Mucosa of gallbladder (tissue), 1 donor: ENCODE measurements around the gene MPZ. TPM values are rescaled to one million over a fixed set of nuclear protein-coding genes. Genes with fewer than 3 reads are reported as not detected.
"Not testable (repeated sequence)": the region's sequence is repeated elsewhere in the genome, so short reads cannot be mapped to it uniquely, and the experiment has no call there.

Source experiments
- DNase-seq: peaks from one replicate; pipeline ENCODE4 v3.0.0-alpha.2; 2020; ENCODE audit warnings: low spot score
- total RNA-seq: library from RNA; stranded (reverse); gene quantifications from one replicate; pipeline ENCODE4 v1.2.1, GENCODE V29; 2021
- donor health status: DM: no; HTN: no; CAD: no.

Gene MPZ
- 9.0 TPM for total RNA-seq

DNA sequence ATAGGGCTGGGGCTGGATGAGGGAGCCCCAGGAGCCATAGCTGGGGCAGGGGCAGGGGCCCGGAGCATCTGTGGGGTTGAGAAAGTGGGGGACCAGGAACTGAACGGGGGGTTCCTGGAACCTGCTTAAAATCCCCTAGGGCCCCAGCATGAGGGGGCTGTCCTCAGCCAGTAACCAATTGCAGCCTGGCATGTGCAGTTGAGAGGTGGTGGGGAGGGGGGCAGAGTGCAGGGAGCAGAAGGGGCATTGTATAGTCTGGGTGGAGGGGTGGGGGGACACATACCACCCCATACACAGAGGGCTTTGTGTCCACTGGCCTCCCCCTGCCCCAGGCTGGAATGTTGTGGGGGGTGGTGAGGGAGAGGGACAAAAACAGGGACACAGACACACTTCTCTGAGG is at the start of gene MPZ:
Gene MPZ (minus strand): TSS at position 101 of the 400 bp plus-strand sequence. CDS start 63 bp downstream, at position 38.
- no peak for DNase-seq

DNA sequence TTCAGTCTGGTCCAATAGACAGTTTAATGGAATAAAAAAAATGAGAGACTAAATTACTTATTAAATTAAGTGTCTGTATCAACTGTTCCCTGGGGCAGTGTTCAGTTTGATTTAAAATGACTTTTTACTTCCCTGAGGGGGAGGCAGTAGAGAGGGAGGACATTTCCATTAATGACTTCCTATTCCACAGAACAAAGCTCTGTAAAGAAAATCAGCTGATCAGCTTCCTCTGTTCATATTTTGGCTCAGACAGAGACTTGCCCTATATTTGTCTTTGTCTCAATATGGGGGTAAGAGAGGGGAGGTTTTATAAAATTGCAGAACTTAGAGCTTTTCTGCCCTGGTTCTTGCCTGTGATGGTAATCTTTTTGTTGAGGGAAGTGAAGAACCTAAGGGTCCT is 49.5 kb upstream of the MPZ start:
- DNase-seq = no peak

DNA sequence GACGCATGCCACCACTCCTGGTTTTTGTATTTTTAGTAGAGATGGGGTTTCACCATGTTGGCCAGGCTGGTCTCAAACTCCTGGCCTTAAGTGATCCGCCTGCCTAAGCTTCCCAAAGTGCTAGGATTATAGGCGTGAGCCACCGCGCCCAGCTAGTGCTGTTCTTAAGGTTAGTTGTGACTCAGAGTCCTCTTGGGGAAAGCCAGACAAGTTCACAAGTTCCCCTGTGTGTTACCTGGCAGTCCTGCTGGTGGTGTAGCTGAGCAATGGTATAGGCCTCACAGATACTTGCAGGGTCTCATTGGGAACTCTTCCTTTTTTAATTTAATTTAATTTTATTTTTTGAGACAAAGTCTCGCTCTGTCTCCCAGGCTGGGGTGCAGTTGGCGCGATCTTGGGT is 47.3 kb upstream of the MPZ start:
- DNase-seq = no peak

DNA sequence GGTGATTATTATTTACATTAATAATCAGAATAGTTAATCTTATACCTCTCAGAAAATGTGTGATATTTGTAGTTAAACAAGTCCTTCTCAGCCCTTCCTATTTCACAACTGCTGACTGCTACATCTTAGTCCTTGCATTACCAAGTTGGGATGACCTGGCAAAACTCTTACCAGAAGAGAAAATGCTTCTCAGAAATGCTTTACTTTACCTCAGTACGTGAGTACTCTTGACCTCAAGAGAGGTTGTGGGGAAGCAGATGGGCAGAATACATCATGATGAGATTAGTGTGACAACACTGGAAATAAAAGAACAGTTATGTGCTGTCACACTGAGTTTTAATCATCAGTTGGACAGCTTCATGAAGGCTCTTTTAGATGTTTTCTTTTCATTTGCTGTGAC is 41.7 kb upstream of the MPZ start:
- DNase-seq = no peak

DNA sequence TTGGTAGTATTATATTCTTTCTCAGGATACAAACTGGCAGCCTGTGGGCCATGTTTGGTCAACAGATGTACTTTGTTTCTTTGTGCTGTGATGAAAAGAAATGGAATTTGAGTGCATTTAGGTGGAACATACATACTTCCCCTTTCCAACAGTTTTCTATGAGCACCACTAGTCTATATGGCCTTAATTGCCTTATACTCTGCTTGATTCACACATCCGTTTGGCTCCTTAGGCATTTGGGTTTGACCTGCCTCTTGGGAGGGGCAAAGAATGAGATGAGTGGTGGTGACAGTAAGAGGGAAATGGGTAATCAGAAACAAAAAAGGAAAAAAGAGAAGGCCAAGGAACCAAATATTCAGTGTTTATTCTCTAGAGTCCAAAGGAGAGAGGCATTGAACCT is 40.9 kb upstream of the MPZ start:
- no peak for DNase-seq

DNA sequence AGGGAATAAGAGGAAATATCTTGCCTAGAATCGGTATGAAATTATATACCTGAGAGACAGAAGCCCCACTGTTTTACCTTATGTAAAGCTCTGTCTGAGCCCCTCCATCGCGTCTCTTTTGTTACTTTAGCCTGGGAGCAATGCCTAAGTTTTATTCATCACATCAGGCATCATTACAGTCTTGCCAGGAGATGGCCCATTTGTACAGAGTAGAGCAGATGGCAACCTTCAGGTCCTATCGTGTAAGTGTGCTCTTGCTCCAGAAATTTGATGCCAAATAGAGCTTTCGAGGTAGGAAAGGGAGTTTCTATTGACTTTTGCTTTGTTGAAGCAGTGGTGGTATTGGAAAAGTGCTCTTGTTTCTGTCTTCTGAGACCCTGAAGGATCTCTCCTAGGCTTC is 33.1 kb upstream of the MPZ start:
- no peak for DNase-seq

DNA sequence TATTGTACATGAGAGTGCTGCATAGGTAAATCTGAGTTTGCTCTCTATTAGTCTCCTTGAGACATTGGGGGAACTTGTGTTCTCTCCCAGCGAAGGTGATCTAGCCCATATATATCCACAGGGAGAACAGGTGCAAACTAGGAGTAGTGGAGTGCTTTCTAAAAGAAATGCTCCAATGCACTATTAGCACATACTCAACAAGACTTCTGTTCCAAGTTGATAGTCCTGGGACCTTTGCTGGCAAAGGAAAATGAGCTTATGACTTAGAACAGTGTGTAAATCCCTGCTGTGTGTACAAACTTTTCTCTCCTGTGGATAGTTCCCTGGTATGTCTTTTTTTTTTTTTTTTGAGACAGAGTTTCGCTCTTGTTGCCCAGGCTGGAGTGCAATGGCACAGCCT is 32.4 kb upstream of the MPZ start:
- no peak for DNase-seq

DNA sequence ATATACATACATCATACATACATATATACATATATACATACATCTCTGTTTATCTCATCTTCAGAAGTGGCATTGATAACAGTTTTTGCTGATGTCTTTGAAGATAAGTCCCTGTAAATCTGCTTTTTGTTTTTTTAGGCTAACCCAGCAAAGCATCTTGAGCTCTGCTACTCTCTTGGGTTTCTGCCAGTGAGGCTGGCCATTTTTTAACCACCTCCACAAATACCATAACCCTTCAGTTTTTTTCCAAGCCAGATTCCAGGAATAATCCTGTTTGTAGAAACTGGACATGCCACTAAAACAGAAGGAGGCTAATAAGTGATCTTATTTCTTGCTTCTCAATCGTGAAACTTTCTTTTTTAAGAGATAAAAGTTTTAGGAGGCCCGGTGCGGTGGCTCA is 26.0 kb upstream of the MPZ start:
- no peak for DNase-seq

DNA sequence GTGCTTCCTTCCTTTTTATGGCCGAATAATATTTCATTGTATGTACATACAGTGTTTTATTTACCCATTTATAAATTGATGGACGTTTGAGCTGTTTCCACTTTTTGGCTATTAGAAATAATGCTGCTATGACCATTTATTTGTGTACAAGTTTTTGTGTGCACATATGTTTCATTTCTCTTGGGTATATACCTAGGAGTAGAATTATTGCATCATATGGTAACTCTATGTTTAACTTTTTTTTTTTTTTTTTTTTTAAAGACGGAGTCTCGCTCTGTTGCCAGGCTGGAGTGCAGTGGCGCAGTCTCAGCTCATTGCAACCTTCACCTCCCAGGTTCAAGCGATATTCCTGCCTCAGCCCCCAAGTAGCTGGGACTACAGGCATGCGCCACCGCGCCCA is 23.4 kb upstream of the MPZ start:
- DNase-seq = no peak

DNA sequence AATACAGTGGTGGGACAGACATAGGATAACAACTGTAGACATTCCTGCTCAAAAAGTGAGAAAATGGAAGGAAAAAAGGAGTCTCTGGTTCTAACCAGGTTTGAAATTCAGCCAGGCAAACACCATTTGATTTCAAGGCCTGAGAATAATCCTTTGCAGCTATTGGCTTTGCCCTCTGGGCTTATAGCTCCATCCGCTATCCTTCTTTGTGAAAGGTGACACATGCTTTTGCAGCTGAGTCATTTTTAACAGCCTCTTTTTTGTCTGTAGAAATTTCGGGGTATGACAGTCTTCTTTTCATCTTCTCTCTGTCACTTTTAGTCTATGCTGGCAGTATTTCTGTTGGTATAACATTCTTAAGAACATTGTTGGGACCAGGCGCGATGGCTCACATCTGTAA is 20.6 kb upstream of the MPZ start:
- DNase-seq = no peak

DNA sequence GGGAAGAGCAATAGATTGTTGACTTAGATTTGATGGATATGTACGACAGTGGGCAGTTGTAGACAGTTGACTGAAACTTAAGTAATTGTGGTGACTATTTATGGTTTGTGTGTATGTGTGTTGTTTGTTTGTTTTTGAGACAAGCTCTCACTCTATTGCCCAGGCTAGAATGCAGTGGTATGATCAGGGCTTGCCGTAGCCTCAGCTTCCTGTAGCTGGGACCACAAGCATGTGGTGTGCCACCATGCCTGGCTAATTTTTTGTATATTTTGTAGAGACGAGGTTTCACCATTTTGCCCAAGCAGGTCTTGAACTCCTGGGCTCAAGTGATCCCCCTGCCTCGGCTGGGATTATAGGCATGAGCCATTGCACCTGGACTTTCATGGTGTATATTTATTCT is 14.3 kb upstream of the MPZ start:
- no peak for DNase-seq

DNA sequence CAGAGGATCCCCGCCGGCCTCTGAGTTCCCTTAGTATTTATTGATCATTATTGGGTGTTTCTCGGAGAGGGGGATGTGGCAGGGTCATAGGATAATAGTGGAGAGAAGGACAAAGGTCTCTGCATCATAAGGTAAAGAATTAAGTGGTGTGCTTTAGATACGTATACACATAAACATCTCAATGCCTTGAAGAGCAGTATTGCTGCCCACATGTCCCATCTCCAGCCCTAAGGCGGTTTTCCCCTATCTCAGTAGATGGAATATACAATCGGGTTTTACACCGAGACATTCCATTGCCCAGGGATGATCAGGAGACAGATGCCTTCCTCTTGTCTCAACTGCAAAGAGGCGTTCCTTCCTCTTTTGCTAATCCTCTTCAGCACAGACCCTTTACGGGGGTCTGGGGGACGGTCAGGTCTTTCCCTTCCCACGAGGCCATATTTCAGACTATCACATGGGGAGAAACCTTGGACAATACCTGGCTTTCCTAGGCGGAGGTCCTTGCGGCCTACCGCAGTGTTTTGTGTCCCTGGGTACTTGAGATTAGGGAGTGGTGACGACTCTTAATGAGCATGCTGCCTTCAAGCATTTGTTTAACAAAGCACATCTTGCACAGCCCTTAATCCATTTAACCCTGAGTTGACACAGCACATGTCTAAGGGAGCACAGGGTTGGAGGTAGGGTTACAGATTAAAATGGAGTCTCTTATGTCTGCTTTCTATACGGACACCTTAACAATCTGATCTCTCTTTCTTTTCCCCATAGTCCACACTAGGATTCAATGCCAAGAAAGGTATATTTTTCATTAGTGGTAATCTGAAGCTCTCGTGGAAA is 6.3 kb upstream of the MPZ start:
- not testable (repeated sequence) for DNase-seq

DNA sequence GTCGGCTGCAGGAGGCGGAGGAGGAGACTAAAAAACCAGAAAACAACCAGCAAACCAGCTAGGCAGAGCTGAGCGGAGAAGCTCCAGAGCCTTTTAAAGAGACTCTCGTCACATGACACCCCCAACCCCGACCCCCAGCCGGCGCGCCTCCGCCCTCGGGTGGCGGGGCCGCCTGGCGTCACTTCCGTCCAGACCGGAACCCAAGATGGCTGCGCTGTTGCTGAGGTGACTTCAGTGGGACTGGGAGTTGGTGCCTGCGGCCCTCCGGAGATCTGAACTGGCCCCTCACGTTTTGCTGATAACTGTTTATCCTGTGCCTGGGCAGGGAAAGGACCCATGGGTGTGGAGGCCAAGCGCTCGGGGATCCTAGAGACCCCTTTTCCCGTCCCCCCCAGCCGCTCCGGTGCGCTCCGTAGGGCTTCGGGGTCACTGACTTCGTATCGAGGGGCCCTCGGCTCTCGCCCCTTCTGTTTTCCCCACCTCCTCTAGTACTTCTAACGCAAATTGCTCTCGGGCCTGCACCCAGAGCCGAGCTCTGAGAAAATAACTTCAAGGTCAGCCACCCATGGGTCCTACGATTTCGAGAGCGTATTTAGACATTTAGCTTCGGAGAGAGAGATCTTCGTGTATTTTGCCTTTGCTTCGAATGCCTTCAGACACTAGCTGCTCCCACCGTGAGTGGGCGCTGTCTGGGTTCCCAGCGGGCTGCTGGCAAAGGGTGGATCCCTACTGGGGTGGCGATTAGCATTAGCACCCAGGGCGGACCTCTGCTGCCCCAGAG is 4.6 kb upstream of the MPZ start, which contains the start of gene SDHC:
Gene SDHC (plus strand): TSS at position 181 of the 781 bp plus-strand sequence. CDS start 25 bp downstream, at position 206.
- DNase-seq = peak; percentile 93

DNA sequence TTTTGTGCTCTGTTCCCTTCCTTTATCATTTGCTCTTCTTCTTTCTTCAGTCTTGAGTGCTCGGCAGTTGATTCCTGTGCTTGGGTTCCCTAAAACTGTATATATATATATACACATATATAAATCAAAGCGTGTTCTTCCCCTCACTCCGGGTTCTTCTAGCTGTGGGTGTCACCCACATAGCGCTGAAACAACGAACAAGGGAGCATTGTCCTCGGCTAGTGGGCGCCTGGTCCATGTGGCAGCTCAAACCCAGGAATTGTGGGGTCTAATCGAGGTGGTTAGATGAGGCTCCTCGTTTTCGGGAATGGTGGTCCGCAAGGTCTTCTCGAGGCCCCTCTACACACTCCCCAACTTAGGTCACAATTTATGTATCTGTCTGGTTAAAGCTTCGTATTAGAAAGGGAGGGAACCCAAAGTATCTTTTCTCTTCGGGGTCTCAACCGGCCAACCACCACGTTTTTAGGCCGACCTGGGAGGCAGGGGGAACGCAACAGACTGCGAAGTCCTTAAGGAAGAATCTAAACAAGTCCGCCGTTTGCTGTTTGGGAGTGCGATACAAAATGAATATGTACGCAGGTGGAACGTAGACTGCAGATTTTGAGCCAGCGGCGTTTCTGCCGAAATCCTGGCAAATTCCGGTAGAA is 3.9 kb upstream of the MPZ start:
- DNase-seq = no peak

DNA sequence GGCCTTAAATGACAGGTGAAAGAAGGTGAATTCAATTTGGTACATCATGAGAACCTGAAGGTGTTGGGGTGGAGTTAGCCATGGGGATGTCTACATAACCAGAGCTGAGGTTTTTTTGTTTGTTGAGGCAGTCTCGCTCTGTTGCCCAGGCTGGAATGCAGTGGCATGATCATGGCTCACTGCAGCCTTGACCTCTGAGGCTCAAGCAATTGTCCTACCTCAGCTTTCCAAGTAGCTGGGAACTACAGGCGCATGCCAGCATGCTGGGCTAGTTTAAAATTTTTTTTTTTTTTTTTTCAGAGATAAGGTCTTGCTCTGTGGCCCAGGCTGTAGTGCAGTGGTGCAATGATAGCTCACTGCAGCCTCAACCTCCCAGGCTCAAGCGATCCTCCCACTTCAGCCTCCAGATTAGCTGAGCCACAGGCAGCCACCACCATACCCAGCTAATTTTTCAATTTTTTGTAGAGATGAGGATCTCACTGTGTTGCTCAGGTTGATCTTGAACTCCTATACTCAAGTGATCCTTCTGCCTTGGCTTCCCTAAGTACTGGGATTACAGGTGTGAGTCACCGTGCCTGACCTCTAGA is 1.9 kb upstream of the MPZ start:
- no peak for DNase-seq

DNA sequence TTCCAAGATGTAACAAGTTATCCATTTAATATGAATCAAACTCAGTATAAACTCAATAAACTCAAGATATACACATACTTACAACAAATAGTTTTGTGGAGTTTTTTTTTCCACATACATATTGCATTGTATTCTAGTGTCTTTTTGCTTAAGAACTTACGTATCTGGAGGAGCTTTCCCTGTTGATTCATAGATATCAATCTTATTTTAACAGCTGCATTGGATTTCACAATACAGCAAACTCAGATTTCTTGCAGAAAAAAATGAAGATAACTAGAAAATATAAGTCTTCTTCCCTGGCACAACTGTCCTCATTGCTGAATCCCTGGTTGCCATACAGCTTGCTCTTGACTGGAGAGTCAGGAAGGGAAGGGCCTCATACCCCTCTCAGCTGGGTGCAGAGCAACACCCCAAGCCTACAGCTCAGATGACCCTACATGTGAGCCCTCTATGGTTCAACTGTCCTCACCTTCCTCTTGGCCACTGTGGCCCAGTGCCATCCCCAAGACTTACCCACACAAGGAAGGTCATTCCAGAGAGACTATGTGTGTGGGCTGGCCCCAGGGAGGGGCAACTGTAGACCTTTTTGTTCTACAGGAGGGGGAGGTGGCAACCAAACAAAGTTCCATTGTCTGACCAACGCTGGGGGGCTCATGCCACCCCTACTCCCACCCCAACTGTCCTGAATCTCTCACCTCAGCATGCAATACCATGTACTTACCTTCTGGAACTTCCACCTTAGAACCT is 1.7 kb downstream of the MPZ start:
- no peak for DNase-seq

DNA sequence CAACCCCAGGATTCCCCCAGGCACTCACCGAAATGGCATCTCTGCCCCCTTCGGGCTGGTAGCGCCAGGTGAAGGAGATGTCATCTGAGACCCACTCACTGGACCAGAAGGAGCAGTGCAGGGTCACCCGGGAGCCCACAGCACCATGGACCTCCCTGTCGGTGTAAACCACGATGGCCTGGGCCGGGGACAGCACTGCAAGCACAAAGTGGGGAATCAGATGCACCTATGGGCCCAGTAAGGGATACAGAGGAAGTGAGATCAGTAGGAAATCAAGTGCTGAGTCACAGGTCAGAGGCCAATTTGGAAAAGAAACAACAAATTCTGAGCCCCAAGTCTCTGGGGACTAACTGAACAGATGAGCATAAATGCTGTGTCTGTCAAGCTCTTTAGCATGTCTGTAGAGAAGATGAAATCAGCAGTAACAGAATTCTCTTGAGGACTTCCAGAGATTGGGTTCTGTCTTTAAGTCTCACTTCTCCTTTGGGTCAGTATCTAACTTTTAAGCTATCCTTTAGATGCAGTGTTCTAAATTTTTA is 2.5 kb downstream of the MPZ start:
- no peak for DNase-seq

DNA sequence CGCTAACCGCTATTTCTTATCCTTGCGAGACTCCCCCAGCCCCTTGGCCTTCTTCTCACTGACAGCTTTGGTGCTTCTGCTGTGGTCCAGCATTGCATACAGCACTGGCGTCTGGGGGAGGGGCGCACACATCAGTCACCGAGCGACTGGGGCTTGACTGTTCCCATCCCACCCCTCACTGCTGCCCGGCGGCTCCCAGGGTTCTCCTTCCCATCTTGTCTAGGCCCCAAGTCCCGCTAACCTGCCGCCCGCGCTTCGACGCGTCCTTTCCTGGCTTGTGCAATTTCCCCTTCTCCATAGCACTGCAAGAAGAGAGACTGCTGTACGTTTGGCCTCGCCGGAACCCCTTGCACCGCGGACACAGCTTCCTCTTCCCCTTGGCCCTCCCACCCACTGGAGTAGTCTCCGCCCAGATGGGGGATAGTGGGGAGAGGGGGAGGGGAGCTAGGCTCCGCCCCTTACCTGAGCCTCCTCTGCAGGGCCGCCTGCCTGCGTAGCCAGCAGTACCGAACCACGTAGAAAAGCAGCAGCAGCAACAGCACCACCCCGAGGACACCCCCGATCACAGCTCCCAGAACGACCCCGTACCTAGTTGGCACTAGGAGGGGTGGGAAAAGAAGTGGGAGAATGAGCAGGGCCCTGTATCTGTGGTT is 3.8 kb downstream of the MPZ start:
- DNase-seq = peak; percentile 80

DNA sequence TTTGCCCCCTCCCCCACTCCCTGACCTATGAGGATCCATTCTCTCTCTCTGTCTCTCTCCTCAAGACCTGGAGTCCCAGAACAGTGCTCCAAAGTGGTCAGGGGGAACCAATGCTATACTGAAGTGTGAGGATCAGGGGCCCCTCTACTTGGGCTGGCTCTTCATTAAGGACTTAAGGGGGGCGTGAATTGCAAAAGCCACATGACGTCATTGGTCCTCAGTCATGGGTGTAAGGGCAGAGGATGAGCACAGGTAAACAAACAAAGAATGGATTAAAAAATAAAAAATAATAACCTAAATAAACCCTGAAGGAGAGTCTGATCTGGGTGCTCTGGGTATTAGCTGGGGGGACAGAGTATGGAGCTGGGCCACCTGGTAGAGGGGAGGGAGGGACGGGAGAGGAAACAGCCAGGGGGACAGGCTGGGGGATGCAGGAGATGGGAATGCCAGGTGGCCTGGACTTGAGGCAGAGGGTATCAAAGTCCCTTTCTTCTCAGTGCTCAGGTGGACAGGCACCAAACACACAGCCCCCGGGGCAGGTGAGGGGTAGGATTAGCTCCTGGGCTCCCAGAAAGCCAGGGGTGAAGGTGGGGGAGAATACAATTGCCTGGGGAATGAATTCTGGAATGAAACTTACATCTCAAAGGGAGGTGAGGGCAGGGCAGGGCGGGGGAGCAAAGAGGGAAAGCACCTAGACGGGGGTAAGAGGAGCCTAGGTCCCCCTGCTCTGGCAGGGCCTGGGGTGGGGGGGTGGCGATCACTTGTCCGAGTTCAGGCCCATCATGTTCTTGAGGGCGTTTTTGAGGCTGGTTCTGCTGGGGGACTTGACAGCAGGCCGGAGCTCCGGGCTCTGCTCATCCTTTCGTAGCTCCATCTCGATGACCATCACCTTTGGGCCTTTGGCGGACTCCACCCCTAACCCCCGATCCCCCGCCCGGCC is 4.6 kb downstream of the MPZ start:
- no peak for DNase-seq

DNA sequence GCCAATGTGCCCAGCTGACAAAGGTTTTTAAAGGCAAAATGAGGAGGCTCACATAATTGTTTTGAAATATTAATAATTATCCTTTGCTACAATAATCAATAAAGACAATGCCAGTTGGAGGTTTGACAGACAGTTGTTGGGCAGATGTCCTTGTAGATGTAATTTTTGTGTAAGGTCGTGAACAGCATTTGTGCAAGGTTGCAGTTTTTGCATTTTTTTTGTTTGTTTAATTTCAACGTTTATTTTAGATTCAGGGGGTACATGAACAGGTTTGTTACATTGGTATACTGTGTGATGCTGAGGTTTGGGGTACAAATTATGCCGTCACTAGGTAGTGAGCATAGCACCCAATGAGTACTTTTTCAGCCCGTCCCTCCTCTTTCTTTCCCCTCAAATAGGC is 9.3 kb downstream of the MPZ start:
- DNase-seq = no peak
